ENCODE results near the gene MARK4. TPM values are rescaled to one million over a fixed set of nuclear protein-coding genes. Genes with fewer than 3 reads are reported as not detected.

MARK4 gene
- total RNA-seq, 2 experiments from 2014 or later = 18.1 to 19.8 TPM

DNA sequence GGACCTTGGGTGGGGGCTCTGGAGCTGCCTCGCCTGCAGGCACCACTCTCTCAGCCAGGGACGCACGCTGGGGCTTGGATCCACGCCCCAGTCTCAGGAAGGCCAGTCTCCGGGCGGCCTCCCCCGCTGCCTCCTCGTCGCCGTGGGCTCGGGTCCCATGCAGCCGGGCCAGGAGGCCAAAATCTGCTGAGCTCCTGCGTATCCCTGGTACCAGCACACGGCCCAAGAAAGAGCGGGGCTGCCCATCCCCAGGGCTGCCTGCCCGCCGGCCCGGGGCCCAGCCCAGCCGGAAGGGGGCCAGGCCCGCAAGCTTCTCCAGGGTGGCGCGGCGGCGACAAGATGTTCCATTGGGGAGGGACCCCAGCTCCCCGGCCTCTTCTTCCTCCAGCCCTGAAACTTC is 12.5 kb upstream of the MARK4 start:
- intact Hi-C loops (cut with DNase I, micrococcal nuclease) = no loop called here
- H3K9me3 Mint-ChIP-seq = no peaks in the 10 kb centered on the region
- POLR2A ChIA-PET = no interaction called here
- no peak for TF ChIP-seq CTCF (IDR thresholded peaks at IDR 0.05)
- Histone ChIP-seq H3K4me3 (ENCODE audit: low read length) (no peak overlapping the region), H3K9me3 (ENCODE audit: control insufficient read depth in 1 of 2, insufficient read depth in 1 of 2, low read length in 2 of 2) (no peaks in the 10 kb centered on the region), H3K36me3 (ENCODE audit: insufficient read depth, low read length) (no peaks in the 10 kb centered on the region), H3K27ac (ENCODE audit: low read depth in 1 of 2, low read length in 2 of 2) (no peak overlapping the region), H3K27me3 (ENCODE audit: control insufficient read depth in 1 of 2, insufficient read depth in 2 of 2, low read length in 2 of 2) (peaks cover 4 to 12% of the 10 kb centered on the region in 2 experiments), H3K4me1 (ENCODE audit: insufficient read depth, low read length) (peaks cover 4% of the 10 kb centered on the region)
- ATAC-seq (ENCODE audit: poor library complexity) (no peak), DNase-seq (no peak)
- H3K36me3 Mint-ChIP-seq (ENCODE audit: low read depth) = no peaks in the 10 kb centered on the region
- H3K27me3 Mint-ChIP-seq = peaks cover 56% of the 10 kb centered on the region
- H3K27ac Mint-ChIP-seq = no peak overlapping the region
- CTCF ChIA-PET = no interaction called here
- no peaks in the 10 kb centered on the region for H3K4me1 Mint-ChIP-seq (ENCODE audit: low read depth)
- H3K4me3 Mint-ChIP-seq = no peak overlapping the region

GRCh38 chr19:45243144-45243732 is 7.8 kb upstream of the MARK4 start:
- H3K9me3 ChIP-seq (ENCODE audit: control insufficient read depth in 1 of 2, insufficient read depth in 1 of 2, low read length in 2 of 2) = no peaks in the 10 kb centered on the region
- H3K36me3 ChIP-seq (ENCODE audit: insufficient read depth, low read length) = no peaks in the 10 kb centered on the region
- peaks cover 1% of the 10 kb centered on the region for H3K4me1 ChIP-seq (ENCODE audit: insufficient read depth, low read length)
- H3K4me3 ChIP-seq (ENCODE audit: low read length) = no peak overlapping the region
- TF ChIP-seq CTCF (IDR thresholded peaks at IDR 0.05) = no peak
- Mint-ChIP-seq H3K36me3 (ENCODE audit: low read depth) (no peaks in the 10 kb centered on the region), H3K4me1 (ENCODE audit: low read depth) (no peaks in the 10 kb centered on the region), H3K9me3 (no peaks in the 10 kb centered on the region), H3K27ac (no peak overlapping the region), H3K27me3 (peaks cover 22% of the 10 kb centered on the region), H3K4me3 (no peak overlapping the region)
- H3K27ac ChIP-seq (ENCODE audit: low read depth in 1 of 2, low read length in 2 of 2) = no peak overlapping the region
- no peaks in the 10 kb centered on the region for H3K27me3 ChIP-seq (ENCODE audit: control insufficient read depth in 1 of 2, insufficient read depth in 2 of 2, low read length in 2 of 2)
- ChIA-PET CTCF (no interaction called here), POLR2A (no interaction called here)
- no peak for ATAC-seq (ENCODE audit: poor library complexity)
- no peak for DNase-seq
- intact Hi-C loops (cut with DNase I, micrococcal nuclease) = no loop called here

- no peaks in the 10 kb centered on the region for H3K9me3 Mint-ChIP-seq
- H3K4me1 ChIP-seq (ENCODE audit: insufficient read depth, low read length) = peaks cover 11% of the 10 kb centered on the region
- intact Hi-C loops (cut with DNase I, micrococcal nuclease) = no loop called here
- no peaks in the 10 kb centered on the region for H3K36me3 ChIP-seq (ENCODE audit: insufficient read depth, low read length)
- H3K27ac ChIP-seq (ENCODE audit: low read depth in 1 of 2, low read length in 2 of 2) = no peak overlapping the region
- ATAC-seq (ENCODE audit: poor library complexity) (no peak), DNase-seq (no peak)
- CTCF ChIA-PET = no interaction called here
- H3K4me3 Mint-ChIP-seq = no peak overlapping the region
- no peak overlapping the region for H3K27ac Mint-ChIP-seq
- POLR2A ChIA-PET = no interaction called here
- H3K27me3 ChIP-seq (ENCODE audit: control insufficient read depth in 1 of 2, insufficient read depth in 2 of 2, low read length in 2 of 2) = no peaks in the 10 kb centered on the region
- H3K4me3 ChIP-seq (ENCODE audit: low read length) = no peak overlapping the region
- TF ChIP-seq CTCF (IDR thresholded peaks at IDR 0.05) = no peak
- no peaks in the 10 kb centered on the region for H3K36me3 Mint-ChIP-seq (ENCODE audit: low read depth)
- H3K9me3 ChIP-seq (ENCODE audit: control insufficient read depth in 1 of 2, insufficient read depth in 1 of 2, low read length in 2 of 2) = no peaks in the 10 kb centered on the region
- peaks cover 4% of the 10 kb centered on the region for H3K4me1 Mint-ChIP-seq (ENCODE audit: low read depth)
- H3K27me3 Mint-ChIP-seq = peaks cover 21% of the 10 kb centered on the region
Measured at GRCh38 chr19:45244133-45244794, 6.8 kb upstream of the MARK4 start.

Data from CD4-positive, alpha-beta T cell (primary cell).